ENCODE results near the gene ASAP2. TPM values are rescaled to one million over a fixed set of nuclear protein-coding genes. Genes with fewer than 3 reads are reported as not detected.

ASAP2 gene
- polyA plus RNA-seq, 1 donor: 18.8 TPM

GRCh38 chr2:9279426-9279825 is 72.8 kb downstream of the ASAP2 start:
- DNase-seq: no peak

- no peak for DNase-seq
Observed at GRCh38 chr2:9280224-9280623, 73.6 kb downstream of the ASAP2 start.

- no peak for DNase-seq
Observed at GRCh38 chr2:9281145-9281544, 74.5 kb downstream of the ASAP2 start.

- DNase-seq: no peak
Observed at GRCh38 chr2:9282128-9283112, 75.8 kb downstream of the ASAP2 start.

GRCh38 chr2:9284521-9285297 is 78.1 kb downstream of the ASAP2 start:
- no peak for DNase-seq

- no peak for DNase-seq
Observed at GRCh38 chr2:9285385-9285920, 78.8 kb downstream of the ASAP2 start.

- DNase-seq: no peak
Observed at GRCh38 chr2:9285921-9286320, 79.3 kb downstream of the ASAP2 start.

- no peak for DNase-seq
Observed at GRCh38 chr2:9286554-9287399, 80.2 kb downstream of the ASAP2 start.

- no peak for DNase-seq
Observed at GRCh38 chr2:9287400-9288045, 80.9 kb downstream of the ASAP2 start.

GRCh38 chr2:9288233-9288632 is 81.6 kb downstream of the ASAP2 start:
- no peak for DNase-seq

GRCh38 chr2:9288681-9289338 is 82.2 kb downstream of the ASAP2 start:
- DNase-seq: no peak

GRCh38 chr2:9291331-9291730 is 84.7 kb downstream of the ASAP2 start:
- DNase-seq: no peak

- no peak for DNase-seq
Observed at GRCh38 chr2:9291866-9292265, 85.3 kb downstream of the ASAP2 start.

GRCh38 chr2:9292426-9292825 is 85.8 kb downstream of the ASAP2 start:
- DNase-seq: no peak

- no peak for DNase-seq
Observed at GRCh38 chr2:9294764-9295163, 88.2 kb downstream of the ASAP2 start.

GRCh38 chr2:9296559-9296958 is 89.9 kb downstream of the ASAP2 start:
- no peak for DNase-seq

- no peak for DNase-seq
Observed at GRCh38 chr2:9297156-9297555, 90.5 kb downstream of the ASAP2 start.

- no peak for DNase-seq
Observed at GRCh38 chr2:9297807-9298206, 91.2 kb downstream of the ASAP2 start.

GRCh38 chr2:9298583-9298982 is 92.0 kb downstream of the ASAP2 start:
- DNase-seq: no peak

- no peak for DNase-seq
Observed at GRCh38 chr2:9299161-9300100, 92.8 kb downstream of the ASAP2 start.

Measured in hindlimb muscle (tissue), 1 donor.